NCI-H345 treated with DMSO at 0.1 percent for 48 hours (cell line): ENCODE measurements around the gene PALLD.

Experiments
- DNase-seq: peaks from one replicate; lab custom pipeline; 2025; ENCODE audit not compliant: unreplicated experiment; lab: John Stamatoyannopoulos, UW

Gene PALLD

GRCh38 chr4:168886351-168886750 is 389.5 kb downstream of the PALLD start:
- DNase-seq = no peak

DNA sequence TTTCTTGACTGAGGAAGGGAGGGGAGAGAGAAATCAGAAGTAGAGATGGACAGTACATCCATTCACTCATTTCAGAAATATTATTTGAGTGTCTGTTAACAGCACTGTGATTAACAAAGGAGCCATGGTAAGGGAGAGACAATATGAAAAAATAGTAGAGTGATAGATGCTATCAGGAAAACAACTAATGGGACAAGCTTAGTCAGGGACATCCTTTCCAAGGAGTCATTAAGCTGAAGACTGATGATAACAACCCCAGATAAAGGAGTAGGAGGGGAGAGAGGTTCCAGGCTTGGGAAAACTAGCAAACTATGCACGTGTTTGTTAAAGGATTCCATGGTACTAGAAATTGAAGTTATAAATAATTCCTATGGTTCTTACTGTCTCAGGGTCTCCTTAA is 391.0 kb downstream of the PALLD start:
- DNase-seq = no peak

DNA sequence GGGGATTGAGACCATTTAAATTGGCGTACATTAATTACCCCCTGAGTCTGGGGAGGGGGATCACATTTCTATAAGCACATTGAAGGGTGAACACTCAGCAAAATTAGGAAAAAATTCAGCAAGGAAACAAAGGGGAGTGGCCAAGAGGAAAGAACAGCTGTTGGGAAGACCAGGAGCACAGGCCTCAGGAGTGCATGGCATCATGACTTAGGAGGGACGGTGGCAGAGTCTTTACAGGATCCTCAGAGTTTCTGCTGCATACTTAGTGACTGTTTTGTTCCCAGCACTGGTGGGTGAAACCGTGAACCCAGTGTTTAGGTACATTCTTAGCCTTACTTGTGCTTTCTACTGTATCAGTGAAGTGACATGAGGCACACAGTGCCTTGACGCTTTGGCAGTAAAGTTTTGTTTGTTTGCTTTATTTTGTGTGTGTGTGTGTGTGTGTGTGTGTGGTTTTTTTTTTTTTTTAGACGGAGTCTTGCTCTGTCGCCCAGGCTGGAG is 391.9 kb downstream of the PALLD start:
- no peak for DNase-seq

DNA sequence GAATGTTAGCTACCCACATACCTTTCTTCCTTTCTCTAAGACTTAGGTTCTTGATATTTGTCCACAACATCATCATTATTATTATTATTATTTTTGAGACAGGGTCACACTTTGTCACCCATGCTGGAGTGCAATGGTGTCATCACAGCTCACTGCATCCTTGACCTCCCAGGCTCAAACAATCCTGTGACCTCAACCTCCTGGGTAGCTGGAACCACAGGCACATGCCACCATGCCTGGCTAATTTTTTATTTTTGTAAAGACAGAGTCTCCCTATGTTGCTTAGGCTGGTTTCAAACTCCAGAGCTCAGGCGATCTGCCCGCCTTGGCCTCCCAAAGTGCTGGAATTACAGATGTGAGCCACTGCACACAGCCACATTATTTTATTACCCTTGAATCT is 394.2 kb downstream of the PALLD start:
- DNase-seq = no peak

GRCh38 chr4:168891688-168892087 is 394.8 kb downstream of the PALLD start:
- DNase-seq = no peak

GRCh38 chr4:168892475-168892874 is 395.6 kb downstream of the PALLD start:
- DNase-seq = no peak

GRCh38 chr4:168893205-168893604 is 396.4 kb downstream of the PALLD start:
- no peak for DNase-seq

GRCh38 chr4:168893807-168894206 is 397.0 kb downstream of the PALLD start:
- no peak for DNase-seq

- DNase-seq = no peak
Measured at GRCh38 chr4:168900080-168900479, 403.2 kb downstream of the PALLD start.

GRCh38 chr4:168907119-168907698 is 410.4 kb downstream of the PALLD start:
- no peak for DNase-seq

GRCh38 chr4:168908093-168908492 is 411.2 kb downstream of the PALLD start:
- DNase-seq = no peak

GRCh38 chr4:168908851-168909273 is 412.0 kb downstream of the PALLD start:
- no peak for DNase-seq

DNA sequence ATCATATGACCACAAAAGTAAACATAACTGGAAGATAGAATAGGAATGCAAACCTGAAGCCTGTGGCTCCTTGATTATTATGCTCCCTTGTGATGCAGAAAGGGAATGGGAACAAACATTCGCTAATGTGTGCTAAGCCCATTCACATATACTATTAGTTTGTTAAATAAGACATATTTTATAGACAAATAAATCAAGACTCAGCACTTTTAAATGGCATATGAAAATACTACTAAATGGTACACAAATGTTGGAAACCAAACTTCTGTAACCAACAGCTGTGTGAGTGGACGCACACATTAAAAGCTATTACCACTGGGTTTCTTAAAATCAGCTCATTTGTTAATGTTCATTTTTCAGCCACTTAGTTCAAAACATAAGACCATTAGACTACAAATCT is 417.2 kb downstream of the PALLD start:
- no peak for DNase-seq

DNA sequence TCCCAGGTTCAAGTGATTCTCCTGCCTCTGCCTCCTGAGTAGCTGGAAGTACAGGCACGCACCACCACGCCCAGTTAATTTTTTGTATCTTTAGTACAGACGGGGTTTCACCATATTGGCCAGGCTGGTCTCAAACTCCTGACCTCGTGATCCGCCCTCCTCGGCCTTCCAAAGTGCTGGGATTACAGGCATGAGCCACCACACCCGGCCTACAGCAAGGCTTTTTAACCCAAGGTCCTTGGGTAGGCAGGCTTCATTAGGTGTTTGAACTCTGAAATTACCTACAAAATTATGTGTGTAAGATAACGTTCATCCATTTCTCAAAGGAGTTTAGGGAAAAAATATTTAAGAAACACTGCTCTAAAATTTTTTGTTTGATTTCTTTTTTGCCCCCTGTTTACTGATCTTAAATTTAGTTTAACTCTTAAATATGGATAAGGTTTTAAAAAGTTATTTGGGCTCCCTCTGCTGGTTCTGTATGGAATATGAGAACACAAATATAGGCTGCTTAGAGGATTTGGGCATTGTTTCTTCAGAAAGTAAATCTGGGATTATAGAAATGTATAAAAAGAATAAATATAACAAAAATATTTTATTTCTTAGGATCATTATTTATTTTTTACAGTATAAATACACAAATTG is 420.4 kb downstream of the PALLD start:
- DNase-seq = peak; percentile 17

DNA sequence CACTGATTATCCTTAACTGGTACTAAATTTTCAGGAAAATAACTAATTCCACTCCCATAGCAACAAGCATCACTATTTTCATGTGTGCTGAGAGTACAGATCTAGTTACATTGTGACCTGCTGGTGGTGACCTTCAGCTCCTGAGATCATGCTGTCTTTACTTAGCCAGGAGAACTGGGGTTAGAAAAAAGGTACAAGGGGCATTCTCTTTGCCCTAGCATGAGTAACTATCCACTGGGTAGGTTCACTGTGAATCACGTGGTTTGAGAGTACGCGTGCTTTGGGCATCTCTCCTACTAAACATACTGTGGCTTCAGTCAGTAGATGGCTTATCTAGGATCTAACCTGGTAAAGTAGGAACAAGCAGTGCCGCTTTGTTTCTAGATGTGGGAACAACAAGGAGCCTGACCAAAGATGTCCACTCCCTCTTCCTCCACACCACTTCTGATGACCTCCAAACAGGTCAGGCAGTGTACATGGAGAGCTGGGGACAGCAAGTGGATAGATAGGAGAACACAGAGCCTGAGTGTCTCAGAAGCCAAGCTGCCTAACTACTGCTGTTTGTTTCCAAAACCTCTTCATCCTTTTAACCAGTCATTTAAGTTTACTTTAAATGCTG is 423.0 kb downstream of the PALLD start:
- DNase-seq = no peak

GRCh38 chr4:168920441-168921065 is 423.7 kb downstream of the PALLD start:
- DNase-seq = no peak

DNA sequence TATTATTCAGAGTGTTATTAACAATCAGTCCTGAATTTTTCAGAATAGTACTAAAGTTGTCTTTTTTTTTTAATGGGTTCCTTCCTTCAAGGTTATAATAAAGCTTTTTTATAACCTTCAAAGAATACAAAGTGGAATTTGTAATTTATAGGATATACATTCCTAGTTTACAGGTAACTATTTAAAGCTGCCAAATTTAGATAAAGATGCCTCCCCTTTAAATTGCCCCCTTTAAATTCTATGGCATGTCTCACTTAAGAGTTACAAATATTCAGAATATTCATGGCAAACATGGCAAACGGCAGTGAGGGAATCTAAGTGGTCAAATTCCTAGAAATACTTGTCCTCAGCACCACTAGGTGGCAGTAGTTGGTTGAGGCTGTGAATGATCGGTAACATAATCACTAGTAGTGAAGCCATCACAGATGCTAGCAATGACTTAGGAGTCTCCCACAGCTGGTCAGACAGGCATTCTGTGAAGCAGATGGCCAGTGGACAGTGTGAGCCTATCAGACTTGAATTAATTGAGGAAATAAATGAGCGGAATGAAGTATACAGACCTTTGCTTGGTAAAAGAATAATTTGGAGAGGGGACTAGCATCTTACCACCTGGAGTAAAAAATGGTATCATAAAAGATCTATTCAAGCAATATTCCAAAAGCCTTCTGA is 426.8 kb downstream of the PALLD start:
- DNase-seq = peak; percentile 39

GRCh38 chr4:168924667-168925066 is 427.8 kb downstream of the PALLD start:
- DNase-seq = no peak

DNA sequence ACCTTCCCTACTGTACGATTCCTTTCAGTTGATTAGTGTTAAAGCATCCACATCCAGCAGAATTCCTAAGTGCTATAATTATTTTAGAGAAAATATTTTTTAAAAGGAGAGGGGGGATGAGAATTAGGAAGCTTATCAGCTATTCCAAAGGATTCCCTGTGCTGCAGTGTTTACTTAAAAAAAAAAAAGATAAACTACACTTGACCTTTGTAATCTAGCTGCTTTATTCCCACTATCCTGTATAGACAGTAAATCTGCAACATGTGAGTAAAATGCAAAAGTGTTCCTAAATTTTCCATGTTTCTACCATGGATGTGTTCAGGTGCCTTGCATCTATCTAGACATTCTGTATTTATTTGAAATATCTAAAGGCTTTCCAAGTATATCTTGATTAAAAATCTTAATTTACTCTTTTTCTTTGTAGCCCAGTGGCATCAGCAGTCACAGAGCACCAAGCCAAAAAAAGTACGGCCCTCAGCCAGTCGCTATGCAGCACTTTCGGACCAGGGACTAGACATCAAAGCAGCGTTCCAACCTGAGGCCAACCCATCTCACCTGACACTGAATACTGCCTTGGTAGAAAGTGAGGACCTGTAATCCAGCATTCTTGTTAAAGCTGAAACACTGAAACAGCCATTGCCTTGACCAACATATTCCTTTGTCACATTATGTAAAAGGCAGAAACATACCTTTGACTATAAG is 429.1 kb downstream of the PALLD start:
- DNase-seq = no peak

GRCh38 chr4:168928346-168928745 is 431.5 kb downstream of the PALLD start:
- no peak for DNase-seq

DNA sequence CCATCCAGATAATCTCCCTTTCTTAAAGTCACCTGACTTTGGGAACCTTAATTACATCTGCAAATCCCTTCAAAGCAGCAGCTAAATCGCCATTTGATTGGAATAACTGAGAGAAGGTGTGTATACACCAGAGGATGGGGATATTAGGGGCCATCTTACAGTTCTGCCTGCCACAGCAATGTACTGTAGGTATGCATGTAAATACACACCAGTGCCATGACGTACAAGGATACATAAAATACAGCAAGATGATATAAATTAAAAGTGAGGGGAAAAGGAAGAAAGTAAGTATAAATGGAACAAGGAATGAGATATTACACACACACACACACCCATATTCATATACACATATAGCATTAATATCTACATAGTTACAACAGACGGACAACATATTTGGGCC is 432.0 kb downstream of the PALLD start:
- DNase-seq = no peak
